GM12878 (cell line): ENCODE data around the gene CRYBG3. TPM values are rescaled to one million over a fixed set of nuclear protein-coding genes. Genes with fewer than 3 reads are reported as not detected.

Experiments
- ATAC-seq: fragments of 200-7000 bp; cut with Tn5 transposase; 3 replicates; pipeline ENCODE4 v1.9.1; 2020; ENCODE audit warnings: mild to moderate bottlenecking, moderate library complexity
- BruUV-seq: library from RNA; stranded (reverse); fragments of 400-500 nt; replicated peaks from 2 replicates; lab custom pipeline; 2021; lab: Mats Ljungman, UMichigan
- CTCF ChIA-PET: fragments of 300-600 bp; sonication (Branson Sonifier 250); formaldehyde crosslinking; extraction: SDS; loops from one replicate; lab custom pipeline; 2021; ENCODE audit warnings: inconsistent platforms; lab: Yijun Ruan, JAX
- POLR2A ChIA-PET: fragments of 350-600 bp; formaldehyde crosslinking; extraction: SDS; loops from one replicate; lab custom pipeline; 2021; ENCODE audit warnings: inconsistent platforms; lab: Charles Lee
- RAD21 ChIA-PET: fragments of 300-600 bp; sonication (Branson Sonifier 250); formaldehyde crosslinking; loops from one replicate; lab custom pipeline; 2023; ENCODE audit warnings: antibody characterized with exemption; ENCODE audit not compliant: unreplicated experiment; lab: Charles Lee
- SMC1A ChIA-PET: fragments of 300-600 bp; sonication (Branson Sonifier 250); formaldehyde crosslinking; loops from one replicate; lab custom pipeline; 2023; ENCODE audit not compliant: unreplicated experiment, uncharacterized antibody; lab: Charles Lee
- DNase-seq: peaks from one replicate; pipeline ENCODE4 v3.0.0-alpha.2; 2011; ENCODE audit warnings: low read depth, low spot score
- FAIRE-seq: peaks from 3 replicates; lab custom pipeline; 2011; peaks lifted over from hg19 to GRCh38; lab: Jason Lieb, UNC
- H2AFZ ChIP-seq: 2 replicates; pipeline ENCODE4 v1.6.0; 2011; ENCODE audit warnings: low read depth, low read length, control low read depth; ENCODE audit not compliant: control insufficient read depth
- H3K27ac ChIP-seq: 2 replicates; pipeline ENCODE4 v1.5.1; 2011; ENCODE audit warnings: control low read depth; ENCODE audit not compliant: control insufficient read depth, insufficient read depth
- H3K27me3 ChIP-seq, 2 experiments: replicated peaks in 1 of 2; 2 replicates each; pipeline versions ENCODE4 v1.6.0 to v1.6.1; 2011; ENCODE audit warnings: low read length in 1 of 2; ENCODE audit not compliant: control insufficient read depth in 2 of 2, insufficient read depth in 2 of 2
- H3K36me3 ChIP-seq, 2 experiments: 2 replicates each; pipeline ENCODE4 v1.5.1; 2011; ENCODE audit warnings: low read length in 1 of 2; ENCODE audit not compliant: control insufficient read depth in 2 of 2, insufficient read depth in 2 of 2
- H3K4me1 ChIP-seq: 2 replicates; pipeline ENCODE4 v1.6.1; 2011; ENCODE audit warnings: mild to moderate bottlenecking, low read length, moderate library complexity, mixed read lengths; ENCODE audit not compliant: control insufficient read depth, insufficient read depth
- H3K4me2 ChIP-seq: 2 replicates; pipeline ENCODE4 v1.6.0; 2011; ENCODE audit warnings: control low read depth; ENCODE audit not compliant: control insufficient read depth, insufficient read depth
- H3K4me3 ChIP-seq: fragments of 200-600 bp; sonication (generic); 2 replicates; pipeline ENCODE4 v1.5.1; 2016
- H3K79me2 ChIP-seq: 2 replicates; pipeline ENCODE4 v1.6.0; 2011; ENCODE audit warnings: low read length; ENCODE audit not compliant: control insufficient read depth, insufficient read depth
- H3K9ac ChIP-seq: 2 replicates; pipeline ENCODE4 v1.8.0; 2011; ENCODE audit warnings: low read length, control low read depth, mixed read lengths; ENCODE audit not compliant: control insufficient read depth, insufficient read depth
- H3K9me3 ChIP-seq: replicated peaks from 3 replicates; pipeline ENCODE4 v1.5.1; 2011; ENCODE audit warnings: mild to moderate bottlenecking, low read length; ENCODE audit not compliant: control insufficient read depth, insufficient read depth
- H4K20me1 ChIP-seq: 2 replicates; pipeline ENCODE4 v1.6.0; 2011; ENCODE audit not compliant: control insufficient read depth, insufficient read depth
- EED ChIP-seq: sonication (generic); IDR thresholded peaks from 2 replicates; pipeline ENCODE4 v1.6.1; 2016; ENCODE audit warnings: antibody characterized with exemption, low read depth
- GATAD2B ChIP-seq: fragments of 450-650 bp; conservative IDR thresholded peaks from 2 replicates; pipeline ENCODE4 v1.6.1; 2017; ENCODE audit warnings: low read depth, mild to moderate bottlenecking, moderate library complexity
- HDGF ChIP-seq: fragments of 450-650 bp; IDR thresholded peaks from 2 replicates; pipeline ENCODE4 v1.6.1; 2016; ENCODE audit warnings: antibody characterized with exemption
- IKZF1 ChIP-seq: fragments of 450-650 bp; conservative IDR thresholded peaks from 2 replicates; pipeline ENCODE4 v1.6.1; 2017; ENCODE audit warnings: antibody characterized with exemption, mild to moderate bottlenecking
- IKZF2 ChIP-seq, 2 experiments: fragments of 450-650 bp; IDR thresholded peaks; 2 replicates each; pipeline ENCODE4 v1.6.1; 2017; ENCODE audit warnings: mild to moderate bottlenecking in 2 of 2, moderate library complexity in 2 of 2
- KDM1A ChIP-seq: fragments of 200-600 bp; sonication (generic); IDR thresholded peaks from 2 replicates; pipeline ENCODE4 v1.6.1; 2016; ENCODE audit warnings: borderline replicate concordance
- LARP7 ChIP-seq: fragments of 450-650 bp; IDR thresholded peaks from 2 replicates; pipeline ENCODE4 v1.6.1; 2017; ENCODE audit warnings: mild to moderate bottlenecking
- MEF2B ChIP-seq: fragments of 450-650 bp; IDR thresholded peaks from 2 replicates; pipeline ENCODE4 v1.6.1; 2018; ENCODE audit warnings: mild to moderate bottlenecking, moderate library complexity; ENCODE audit not compliant: partially characterized antibody, poor library complexity, severe bottlenecking
- MTA2 ChIP-seq: fragments of 450-650 bp; IDR thresholded peaks from 2 replicates; pipeline ENCODE4 v1.6.1; 2016; ENCODE audit warnings: low read depth, mild to moderate bottlenecking, moderate library complexity
- NR2F1 ChIP-seq: fragments of 450-650 bp; conservative IDR thresholded peaks from 2 replicates; pipeline ENCODE4 v1.6.1; 2017; ENCODE audit warnings: mild to moderate bottlenecking
- PML ChIP-seq: IDR thresholded peaks from 2 replicates; pipeline ENCODE4 v1.6.1; 2012; ENCODE audit warnings: low read length, inconsistent platforms
- RBBP5 ChIP-seq: fragments of 200-600 bp; sonication (generic); conservative IDR thresholded peaks from 2 replicates; pipeline ENCODE4 v1.6.1; 2016
- RCOR1 ChIP-seq: conservative IDR thresholded peaks from 2 replicates; pipeline ENCODE4 v1.6.1; 2012; ENCODE audit warnings: low read depth, low read length, improper control_type of control experiment
- RFX5 ChIP-seq: IDR thresholded peaks from 2 replicates; pipeline ENCODE4 v1.6.1; 2011; ENCODE audit warnings: low read depth, low read length, improper control_type of control experiment
- SMAD5 ChIP-seq: IDR thresholded peaks from 2 replicates; pipeline ENCODE4 v1.6.1; 2016; ENCODE audit warnings: antibody characterized with exemption, low read depth
- SRF ChIP-seq, 2 experiments: IDR thresholded peaks; 2 replicates each; pipeline ENCODE4 v1.6.1; 2011; ENCODE audit warnings: low read depth in 2 of 2, low read length in 2 of 2, mild to moderate bottlenecking in 1 of 2, moderate library complexity in 1 of 2
- ZNF24 ChIP-seq: fragments of 450-650 bp; IDR thresholded peaks from 2 replicates; pipeline ENCODE4 v1.6.1; 2017; ENCODE audit warnings: antibody characterized with exemption, mild to moderate bottlenecking
- ZNF622 ChIP-seq: fragments of 450-650 bp; IDR thresholded peaks from 2 replicates; pipeline ENCODE4 v1.6.1; 2017; ENCODE audit warnings: mild to moderate bottlenecking, inconsistent platforms
- WGBS: methylation state at CpG from one replicate; pipeline ENCODE4 v1.1.6; 2016; ENCODE audit warnings: low lambda C conversion rate; ENCODE audit not compliant: insufficient replicate concordance, insufficient coverage; ENCODE audit errors: missing lambda C conversion rate; 5-methylcytosine and 5-hydroxymethylcytosine counted together
- in situ Hi-C: fragments of 300-500 bp; cut with MboI; formaldehyde crosslinking; loops from 9 replicates; pipeline ENCODE4 v1.14.3; 2018; ENCODE audit warnings: mixed read lengths
- intact Hi-C: fragments of 100-400 bp; cut with micrococcal nuclease; formaldehyde crosslinking; loops from one replicate; pipeline ENCODE4 v1.14.2; 2022; ENCODE audit not compliant: unreplicated experiment
- polyA plus RNA-seq, 11 experiments: library from polyadenylated mRNA; depleted of rRNA in 4 of 11; unstranded in 6 of 11; stranded (reverse) in 5 of 11; fragments of >200 nt; fragmentation: Nextera tagmentation in 4 of 11; fragmentation: Illumina TruSeq in 1 of 11; extraction: Ambion mirVana in 4 of 11; extraction: Trizol in 1 of 11; gene quantifications; 1 replicate in 1 of 11; 2 replicates in 10 of 11; pipeline versions ENCODE4 v1.2.1 to v1.2.3, GENCODE V29; 2011 to 2016; ENCODE audit warnings: inconsistent platforms in 2 of 11, missing spikeins in 2 of 11, low read depth in 1 of 11
- total RNA-seq, 4 experiments: library from RNA; depleted of rRNA in 3 of 4; stranded (reverse); fragments of >200 nt in 3 of 4; fragmentation: Illumina TruSeq in 1 of 4; extraction: Trizol in 1 of 4; gene quantifications; 2 replicates each; pipeline versions ENCODE4 v1.2.1 to v1.2.3, GENCODE V29; 2013 to 2021
- TF ChIP-seq, protein P1 (sequence below): fragments of 450-650 bp; IDR thresholded peaks from 2 replicates; pipeline ENCODE4 v1.6.1; 2016; ENCODE audit warnings: mild to moderate bottlenecking, moderate library complexity, borderline replicate concordance
- TF ChIP-seq, protein P2 (sequence below): IDR thresholded peaks from 2 replicates; pipeline ENCODE4 v1.6.1; 2012; ENCODE audit warnings: low read length, inconsistent platforms
- TF ChIP-seq, protein P3 (sequence below): fragments of 450-650 bp; IDR thresholded peaks from 2 replicates; pipeline ENCODE4 v1.6.1; 2017; ENCODE audit warnings: low read depth, mild to moderate bottlenecking, moderate library complexity

CRYBG3 gene
- total and polyA plus RNA-seq, 10 of the 15 experiments (the other 5 are each of a cell fraction or from before 2014, with no cell fraction given): 0.11 to 5.4 (median 1.6) TPM

DNA sequence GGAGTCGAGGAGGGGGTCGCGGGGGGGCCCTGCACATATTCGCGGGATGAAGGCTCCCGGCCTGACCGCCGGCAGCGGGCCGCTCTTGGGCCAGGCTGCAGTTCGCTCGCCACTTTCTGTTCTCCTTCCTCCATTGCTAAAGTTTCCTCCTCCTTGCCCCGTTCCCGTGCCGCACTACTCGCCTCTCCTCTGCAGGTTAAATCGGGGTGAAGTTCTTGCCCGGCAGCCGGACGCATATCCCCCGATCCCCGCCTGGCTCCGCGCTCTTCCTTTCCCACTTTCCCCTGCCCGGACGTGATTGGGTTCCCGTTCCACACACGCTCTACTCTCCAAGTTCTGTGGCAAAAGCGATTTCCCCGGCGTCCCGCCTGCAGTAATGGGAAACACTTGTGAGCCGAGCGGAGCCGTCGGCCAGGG, 556 bp downstream of the CRYBG3 start:
- H3K27ac ChIP-seq: peak overlapping the region; percentile 51; the same call in 1 of the 2 replicates

More for the DNA sequence above, 556 bp downstream of the CRYBG3 start:
- Histone ChIP-seq H3K79me2 (peaks cover 4% of the 10 kb centered on the region), H3K36me3 (no peaks in the 10 kb centered on the region), H3K4me1 (no peaks in the 10 kb centered on the region), H4K20me1 (no peaks in the 10 kb centered on the region), H3K9me3 (no peaks in the 10 kb centered on the region), H3K4me2 (peak overlapping the region; percentile 98), H2AFZ (peak overlapping the region; percentile 87), H3K9ac (peak overlapping the region; percentile 75), H3K27me3 (no peaks in the 10 kb centered on the region), H3K4me3 (peak overlapping the region; percentile 90)
- DNase-seq: no peak
- intact Hi-C loops: no loop called here
- no peak for FAIRE-seq
- ChIA-PET CTCF (interaction anchor here (1.8 to 1.9 kb wide), 2 partner anchors 22 to 200 kb away, joined by 5 read pairs; no protein-coding TSS in a partner anchor), RAD21 (interaction anchor here (1.0 kb wide), 1 partner anchor 199 kb away, joined by 4 read pairs; no protein-coding TSS in a partner anchor), POLR2A (no interaction called here), SMC1A (interaction anchor here (1.1 to 1.6 kb wide), 3 partner anchors 10 to 199 kb away, joined by 3 to 5 read pairs (median 4); no protein-coding TSS in a partner anchor)
- 1% methylated on average over 35 of the region's 36 CpGs for WGBS
- no peak for TF ChIP-seq IKZF2 (IDR thresholded peaks at IDR 0.05)
- TF ChIP-seq ZNF24: no peak
- TF ChIP-seq GATAD2B: 0 out of 2 replicates have a peak, but pooled peaks have one; percentile 6
- no peak for TF ChIP-seq RBBP5
- TF ChIP-seq IKZF1: 0 out of 2 replicates have a peak, but pooled peaks have one; percentile 49
- TF ChIP-seq EED: peak; percentile 17; the same call in 1 of the 2 replicates
- TF ChIP-seq RCOR1: no peak
- TF ChIP-seq PML: no peak
- TF ChIP-seq NR2F1: 0 out of 2 replicates have a peak, but pooled peaks have one; percentile 2
- TF ChIP-seq, protein P1, sequence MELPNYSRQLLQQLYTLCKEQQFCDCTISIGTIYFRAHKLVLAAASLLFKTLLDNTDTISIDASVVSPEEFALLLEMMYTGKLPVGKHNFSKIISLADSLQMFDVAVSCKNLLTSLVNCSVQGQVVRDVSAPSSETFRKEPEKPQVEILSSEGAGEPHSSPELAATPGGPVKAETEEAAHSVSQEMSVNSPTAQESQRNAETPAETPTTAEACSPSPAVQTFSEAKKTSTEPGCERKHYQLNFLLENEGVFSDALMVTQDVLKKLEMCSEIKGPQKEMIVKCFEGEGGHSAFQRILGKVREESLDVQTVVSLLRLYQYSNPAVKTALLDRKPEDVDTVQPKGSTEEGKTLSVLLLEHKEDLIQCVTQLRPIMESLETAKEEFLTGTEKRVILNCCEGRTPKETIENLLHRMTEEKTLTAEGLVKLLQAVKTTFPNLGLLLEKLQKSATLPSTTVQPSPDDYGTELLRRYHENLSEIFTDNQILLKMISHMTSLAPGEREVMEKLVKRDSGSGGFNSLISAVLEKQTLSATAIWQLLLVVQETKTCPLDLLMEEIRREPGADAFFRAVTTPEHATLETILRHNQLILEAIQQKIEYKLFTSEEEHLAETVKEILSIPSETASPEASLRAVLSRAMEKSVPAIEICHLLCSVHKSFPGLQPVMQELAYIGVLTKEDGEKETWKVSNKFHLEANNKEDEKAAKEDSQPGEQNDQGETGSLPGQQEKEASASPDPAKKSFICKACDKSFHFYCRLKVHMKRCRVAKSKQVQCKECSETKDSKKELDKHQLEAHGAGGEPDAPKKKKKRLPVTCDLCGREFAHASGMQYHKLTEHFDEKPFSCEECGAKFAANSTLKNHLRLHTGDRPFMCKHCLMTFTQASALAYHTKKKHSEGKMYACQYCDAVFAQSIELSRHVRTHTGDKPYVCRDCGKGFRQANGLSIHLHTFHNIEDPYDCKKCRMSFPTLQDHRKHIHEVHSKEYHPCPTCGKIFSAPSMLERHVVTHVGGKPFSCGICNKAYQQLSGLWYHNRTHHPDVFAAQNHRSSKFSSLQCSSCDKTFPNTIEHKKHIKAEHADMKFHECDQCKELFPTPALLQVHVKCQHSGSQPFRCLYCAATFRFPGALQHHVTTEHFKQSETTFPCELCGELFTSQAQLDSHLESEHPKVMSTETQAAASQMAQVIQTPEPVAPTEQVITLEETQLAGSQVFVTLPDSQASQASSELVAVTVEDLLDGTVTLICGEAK: no peak
- no peak for TF ChIP-seq MTA2
- no peak for TF ChIP-seq HDGF
- TF ChIP-seq, protein P2, sequence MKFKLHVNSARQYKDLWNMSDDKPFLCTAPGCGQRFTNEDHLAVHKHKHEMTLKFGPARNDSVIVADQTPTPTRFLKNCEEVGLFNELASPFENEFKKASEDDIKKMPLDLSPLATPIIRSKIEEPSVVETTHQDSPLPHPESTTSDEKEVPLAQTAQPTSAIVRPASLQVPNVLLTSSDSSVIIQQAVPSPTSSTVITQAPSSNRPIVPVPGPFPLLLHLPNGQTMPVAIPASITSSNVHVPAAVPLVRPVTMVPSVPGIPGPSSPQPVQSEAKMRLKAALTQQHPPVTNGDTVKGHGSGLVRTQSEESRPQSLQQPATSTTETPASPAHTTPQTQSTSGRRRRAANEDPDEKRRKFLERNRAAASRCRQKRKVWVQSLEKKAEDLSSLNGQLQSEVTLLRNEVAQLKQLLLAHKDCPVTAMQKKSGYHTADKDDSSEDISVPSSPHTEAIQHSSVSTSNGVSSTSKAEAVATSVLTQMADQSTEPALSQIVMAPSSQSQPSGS: no peak
- TF ChIP-seq ZNF622: no peak
- TF ChIP-seq, protein P3, sequence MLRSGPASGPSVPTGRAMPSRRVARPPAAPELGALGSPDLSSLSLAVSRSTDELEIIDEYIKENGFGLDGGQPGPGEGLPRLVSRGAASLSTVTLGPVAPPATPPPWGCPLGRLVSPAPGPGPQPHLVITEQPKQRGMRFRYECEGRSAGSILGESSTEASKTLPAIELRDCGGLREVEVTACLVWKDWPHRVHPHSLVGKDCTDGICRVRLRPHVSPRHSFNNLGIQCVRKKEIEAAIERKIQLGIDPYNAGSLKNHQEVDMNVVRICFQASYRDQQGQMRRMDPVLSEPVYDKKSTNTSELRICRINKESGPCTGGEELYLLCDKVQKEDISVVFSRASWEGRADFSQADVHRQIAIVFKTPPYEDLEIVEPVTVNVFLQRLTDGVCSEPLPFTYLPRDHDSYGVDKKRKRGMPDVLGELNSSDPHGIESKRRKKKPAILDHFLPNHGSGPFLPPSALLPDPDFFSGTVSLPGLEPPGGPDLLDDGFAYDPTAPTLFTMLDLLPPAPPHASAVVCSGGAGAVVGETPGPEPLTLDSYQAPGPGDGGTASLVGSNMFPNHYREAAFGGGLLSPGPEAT: no peak
- TF ChIP-seq KDM1A: no peak
- no peak for TF ChIP-seq SRF (IDR thresholded peaks at IDR 0.05; ENCODE audit: low read depth in 2 of 2, low read length in 2 of 2)
- TF ChIP-seq MEF2B: no peak
- no peak for TF ChIP-seq LARP7
- TF ChIP-seq RFX5: no peak
- TF ChIP-seq SMAD5: no peak
- no TSS peak for BruUV-seq
- peak; percentile 57 for ATAC-seq
- in situ Hi-C loops: no loop called here
